Loucy (cell line): ENCODE measurements around the gene ZNF205.
"Not testable (repeated sequence)": the region's sequence is repeated elsewhere in the genome, so short reads cannot be mapped to it uniquely, and the experiment has no call there.

Source experiments
- H2AFZ ChIP-seq: fragments of 200-600 bp; sonication (generic); 2 replicates; pipeline ENCODE4 v1.6.0; 2016; ENCODE audit warnings: antibody characterized with exemption, mild to moderate bottlenecking, low read length, moderate library complexity
- H3F3A ChIP-seq: fragments of 200-600 bp; 2 replicates; pipeline ENCODE4 v1.6.0; 2016; ENCODE audit warnings: antibody characterized with exemption, low read depth, mild to moderate bottlenecking
- H3K27me3 ChIP-seq: fragments of 200-600 bp; sonication (generic); 2 replicates; pipeline ENCODE4 v1.6.1; 2014; ENCODE audit warnings: low read length, mild to moderate bottlenecking; ENCODE audit not compliant: insufficient read depth, poor library complexity, severe bottlenecking
- H3K36me3 ChIP-seq: fragments of 200-600 bp; sonication (generic); 2 replicates; pipeline ENCODE4 v1.6.1; 2016; ENCODE audit warnings: low read length; ENCODE audit not compliant: insufficient read depth
- H3K4me1 ChIP-seq: fragments of 200-600 bp; sonication (generic); 2 replicates; pipeline ENCODE4 v1.5.1; 2014; ENCODE audit warnings: low read length, mild to moderate bottlenecking; ENCODE audit not compliant: insufficient read depth, poor library complexity, severe bottlenecking
- H3K4me2 ChIP-seq: fragments of 200-600 bp; sonication (generic); 2 replicates; pipeline ENCODE4 v1.6.0; 2014; ENCODE audit warnings: antibody characterized with exemption, low read length, low read depth, mild to moderate bottlenecking; ENCODE audit not compliant: poor library complexity, severe bottlenecking
- H3K4me3 ChIP-seq: fragments of 200-600 bp; sonication (generic); 2 replicates; pipeline ENCODE4 v1.5.1; 2014; ENCODE audit warnings: low read length, mild to moderate bottlenecking, mixed read lengths; ENCODE audit not compliant: poor library complexity, severe bottlenecking
- H3K79me2 ChIP-seq: fragments of 200-600 bp; sonication (generic); 2 replicates; pipeline ENCODE4 v1.6.1; 2014; ENCODE audit warnings: low read length; ENCODE audit not compliant: insufficient read depth
- H3K9ac ChIP-seq: fragments of 200-600 bp; sonication (generic); 2 replicates; pipeline ENCODE4 v1.6.0; 2014; ENCODE audit warnings: mild to moderate bottlenecking, low read depth, low read length, moderate library complexity; ENCODE audit not compliant: poor library complexity, severe bottlenecking
- H3K9me2 ChIP-seq: fragments of 200-600 bp; sonication (generic); replicated peaks from 2 replicates; pipeline ENCODE4 v1.6.1; 2016; ENCODE audit warnings: low read depth, low read length, mixed read lengths
- H3K9me3 ChIP-seq: fragments of 200-600 bp; sonication (generic); 2 replicates; pipeline ENCODE4 v1.6.1; 2014; ENCODE audit warnings: mild to moderate bottlenecking, antibody characterized with exemption, low read length, low read depth; ENCODE audit not compliant: insufficient read depth
- H4K20me1 ChIP-seq: fragments of 200-600 bp; sonication (generic); 2 replicates; pipeline ENCODE4 v1.6.0; 2014; ENCODE audit warnings: antibody characterized with exemption, low read length, mild to moderate bottlenecking; ENCODE audit not compliant: insufficient read depth, poor library complexity, severe bottlenecking
- EZH2phosphoT487 ChIP-seq: fragments of 200-600 bp; IDR thresholded peaks from 2 replicates; pipeline ENCODE4 v1.6.1; 2018; ENCODE audit warnings: antibody characterized with exemption, mild to moderate bottlenecking, moderate library complexity, borderline replicate concordance
- TF ChIP-seq, protein P1 (sequence below): fragments of 200-600 bp; sonication (generic); conservative IDR thresholded peaks from 2 replicates; pipeline ENCODE4 v1.5.1; 2014; ENCODE audit warnings: mild to moderate bottlenecking, antibody characterized with exemption, low read length

The ZNF205 gene

DNA sequence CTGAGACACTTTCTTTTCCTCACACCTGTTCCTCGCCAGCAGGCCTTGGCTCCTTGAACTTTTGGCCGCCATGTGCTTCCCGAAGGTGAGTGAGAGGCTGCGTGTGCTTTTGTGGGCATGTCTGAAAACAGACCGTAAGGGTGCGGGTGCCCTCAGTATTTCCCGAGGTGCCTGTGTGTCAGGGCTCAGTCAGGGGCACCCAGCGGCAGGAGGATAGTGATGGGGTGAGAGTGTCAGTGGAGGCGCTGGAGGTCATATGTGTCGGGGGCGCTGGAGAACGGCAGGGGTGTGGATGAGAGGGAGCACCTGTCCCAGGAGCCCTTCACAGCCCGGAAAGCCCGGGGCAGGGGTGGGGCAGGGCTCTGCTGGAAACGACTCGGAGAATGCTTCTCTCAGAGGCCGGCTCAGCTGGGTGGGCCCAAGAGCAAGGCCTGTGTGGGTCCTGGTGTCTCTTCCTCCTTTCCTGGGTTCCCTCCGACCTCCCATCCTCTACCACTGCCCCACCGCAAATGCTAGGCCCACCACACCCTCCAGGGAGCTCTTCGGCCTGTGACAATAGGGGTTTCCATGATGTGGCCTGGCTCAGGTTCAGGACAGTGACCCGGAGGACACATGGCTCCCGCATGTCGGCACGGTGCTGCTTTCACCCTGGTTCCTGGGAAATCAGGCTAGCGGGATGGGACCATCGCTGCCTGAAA lies 46.5 kb upstream of the ZNF205 start:
- Histone ChIP-seq H2AFZ (0 out of 2 replicates have a peak overlapping the region, but pooled peaks have one; percentile 80), H3K36me3 (no peaks in the 10 kb centered on the region), H3K79me2 (peaks cover 45% of the 10 kb centered on the region), H3K4me2 (peak overlapping the region; percentile 99), H3K9me3 (no peaks in the 10 kb centered on the region), H3F3A (no peaks in the 10 kb centered on the region), H4K20me1 (peaks cover 20% of the 10 kb centered on the region), H3K4me3 (peak overlapping the region; percentile 95), H3K27me3 (no peaks in the 10 kb centered on the region), H3K9ac (peak overlapping the region; percentile 87), H3K4me1 (peaks cover 13% of the 10 kb centered on the region), H3K9me2 (no peaks in the 10 kb centered on the region)
- TF ChIP-seq, protein P1, sequence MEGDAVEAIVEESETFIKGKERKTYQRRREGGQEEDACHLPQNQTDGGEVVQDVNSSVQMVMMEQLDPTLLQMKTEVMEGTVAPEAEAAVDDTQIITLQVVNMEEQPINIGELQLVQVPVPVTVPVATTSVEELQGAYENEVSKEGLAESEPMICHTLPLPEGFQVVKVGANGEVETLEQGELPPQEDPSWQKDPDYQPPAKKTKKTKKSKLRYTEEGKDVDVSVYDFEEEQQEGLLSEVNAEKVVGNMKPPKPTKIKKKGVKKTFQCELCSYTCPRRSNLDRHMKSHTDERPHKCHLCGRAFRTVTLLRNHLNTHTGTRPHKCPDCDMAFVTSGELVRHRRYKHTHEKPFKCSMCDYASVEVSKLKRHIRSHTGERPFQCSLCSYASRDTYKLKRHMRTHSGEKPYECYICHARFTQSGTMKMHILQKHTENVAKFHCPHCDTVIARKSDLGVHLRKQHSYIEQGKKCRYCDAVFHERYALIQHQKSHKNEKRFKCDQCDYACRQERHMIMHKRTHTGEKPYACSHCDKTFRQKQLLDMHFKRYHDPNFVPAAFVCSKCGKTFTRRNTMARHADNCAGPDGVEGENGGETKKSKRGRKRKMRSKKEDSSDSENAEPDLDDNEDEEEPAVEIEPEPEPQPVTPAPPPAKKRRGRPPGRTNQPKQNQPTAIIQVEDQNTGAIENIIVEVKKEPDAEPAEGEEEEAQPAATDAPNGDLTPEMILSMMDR = no peak
- TF ChIP-seq EZH2phosphoT487 = no peak

DNA sequence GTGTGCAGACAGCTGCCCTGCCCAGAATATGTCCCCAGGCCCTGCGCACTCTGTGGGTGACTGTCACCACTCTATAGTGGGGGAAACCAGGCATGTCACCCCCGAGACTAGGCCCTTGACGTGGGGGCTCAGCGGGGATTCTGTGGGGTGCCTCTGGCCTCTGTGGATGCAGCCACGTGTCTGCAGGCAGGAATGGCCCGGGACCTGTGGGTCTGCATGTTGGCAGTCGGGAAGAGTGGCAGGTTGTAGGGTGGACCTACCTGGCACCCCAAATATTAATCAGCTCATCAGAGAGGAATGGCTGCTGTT lies 46.0 kb upstream of the ZNF205 start:
- Histone ChIP-seq H3K4me2 (peak overlapping the region; percentile 99), H3K9ac (peak overlapping the region; percentile 87), H2AFZ (no peak overlapping the region), H4K20me1 (peaks cover 20% of the 10 kb centered on the region), H3K9me2 (no peaks in the 10 kb centered on the region), H3K9me3 (no peaks in the 10 kb centered on the region), H3K36me3 (no peaks in the 10 kb centered on the region), H3K79me2 (peaks cover 45% of the 10 kb centered on the region), H3K4me3 (peak overlapping the region; percentile 95), H3K27me3 (no peaks in the 10 kb centered on the region), H3K4me1 (peaks cover 17% of the 10 kb centered on the region), H3F3A (no peaks in the 10 kb centered on the region)
- TF ChIP-seq, protein P1 = no peak
- TF ChIP-seq EZH2phosphoT487 = no peak

DNA sequence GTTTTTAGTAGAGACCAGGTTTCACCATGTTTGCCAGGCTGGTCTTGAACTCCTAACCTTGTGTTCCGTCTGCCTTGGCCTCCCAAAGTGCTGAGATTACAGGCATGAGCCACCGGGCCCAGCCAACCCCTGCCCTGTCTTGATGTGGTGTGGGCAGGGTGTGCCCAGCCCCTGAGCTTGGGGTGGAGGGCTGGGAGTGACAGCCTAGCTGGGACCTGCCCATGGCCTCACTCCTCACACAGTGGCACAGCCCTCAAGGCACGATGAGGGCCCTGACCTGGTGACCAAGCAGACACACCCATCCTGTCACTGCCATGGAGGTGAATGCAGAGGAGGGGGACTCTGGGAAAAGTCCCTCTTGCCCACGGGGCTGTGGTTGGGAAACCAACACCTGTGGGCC lies 43.9 kb upstream of the ZNF205 start:
- Histone ChIP-seq H3F3A (no peaks in the 10 kb centered on the region), H3K4me1 (peaks cover 26% of the 10 kb centered on the region), H3K27me3 (no peaks in the 10 kb centered on the region), H2AFZ (no peak overlapping the region), H4K20me1 (peaks cover 20% of the 10 kb centered on the region), H3K9me3 (no peaks in the 10 kb centered on the region), H3K4me3 (peak overlapping the region; percentile 95), H3K79me2 (peaks cover 45% of the 10 kb centered on the region), H3K9me2 (no peaks in the 10 kb centered on the region), H3K4me2 (peak overlapping the region; percentile 99), H3K9ac (peak overlapping the region; percentile 87), H3K36me3 (no peaks in the 10 kb centered on the region)
- TF ChIP-seq, protein P1 = no peak
- no peak for TF ChIP-seq EZH2phosphoT487

DNA sequence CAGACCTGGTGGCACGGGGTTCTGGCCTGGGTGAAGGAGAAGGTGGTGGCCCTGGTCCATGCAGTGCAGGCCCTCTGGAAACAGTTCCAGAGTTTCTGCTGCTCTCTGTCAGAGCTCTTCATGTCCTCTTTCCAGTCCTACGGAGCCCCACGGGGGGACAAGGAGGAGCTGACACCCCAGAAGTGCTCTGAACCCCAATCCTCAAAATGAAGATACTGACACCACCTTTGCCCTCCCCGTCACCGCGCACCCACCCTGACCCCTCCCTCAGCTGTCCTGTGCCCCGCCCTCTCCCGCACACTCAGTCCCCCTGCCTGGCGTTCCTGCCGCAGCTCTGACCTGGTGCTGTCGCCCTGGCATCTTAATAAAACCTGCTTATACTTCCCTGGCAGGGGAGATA lies 43.2 kb upstream of the ZNF205 start:
- not testable (repeated sequence) for H3K36me3 ChIP-seq, H3K9me3 ChIP-seq, H2AFZ ChIP-seq, H3K4me2 ChIP-seq, H3F3A ChIP-seq, H3K4me3 ChIP-seq, H3K9ac ChIP-seq, H3K27me3 ChIP-seq, H3K9me2 ChIP-seq
- peaks cover 20% of the 10 kb centered on the region for H4K20me1 ChIP-seq
- peaks cover 33% of the 10 kb centered on the region for H3K4me1 ChIP-seq
- peaks cover 45% of the 10 kb centered on the region for H3K79me2 ChIP-seq
